HepG2 (cell line): ENCODE data around the gene UQCRHL. TPM values are rescaled to one million over a fixed set of nuclear protein-coding genes. Genes with fewer than 3 reads are reported as not detected.

ENCODE experiments used
- BRD4 ChIP-seq: sonication (generic); formaldehyde crosslinking; IDR thresholded peaks from 2 replicates; pipeline ENCODE4 v1.4.0; 2020; ENCODE audit warnings: missing genetic modification reagents
- DRAP1 ChIP-seq: IDR thresholded peaks from 2 replicates; pipeline ENCODE4 v1.6.1; 2016; ENCODE audit warnings: missing genetic modification reagents, missing compliant biosample characterization
- FOSL1 ChIP-seq: sonication (generic); formaldehyde crosslinking; IDR thresholded peaks from 2 replicates; pipeline ENCODE4 v1.9.0; 2021; ENCODE audit warnings: missing genetic modification reagents, borderline replicate concordance
- POLR2A ChIP-seq, 2 experiments: IDR thresholded peaks; 2 replicates each; pipeline ENCODE4 v1.6.1; 2011; ENCODE audit warnings: low read depth in 2 of 2, low read length in 2 of 2, mild to moderate bottlenecking in 1 of 2, moderate library complexity in 1 of 2; ENCODE audit not compliant: insufficient read depth in 1 of 2
- ZC3H13 ChIP-seq: sonication (generic); formaldehyde crosslinking; IDR thresholded peaks from 2 replicates; pipeline ENCODE4 v1.8.1; 2023; ENCODE audit warnings: mild to moderate bottlenecking, missing genetic modification reagents, moderate library complexity
- ZMYM2 ChIP-seq: sonication (generic); formaldehyde crosslinking; IDR thresholded peaks from 2 replicates; pipeline ENCODE4 v1.8.0; 2022; ENCODE audit warnings: mild to moderate bottlenecking, missing genetic modification reagents
- ZNF282 ChIP-seq: fragments of 450-650 bp; IDR thresholded peaks from 2 replicates; pipeline ENCODE4 v1.6.1; 2018; ENCODE audit not compliant: partially characterized antibody
- ZNF333 ChIP-seq: sonication (generic); formaldehyde crosslinking; IDR thresholded peaks from 2 replicates; pipeline ENCODE4 v1.4.0; 2020; ENCODE audit warnings: mild to moderate bottlenecking, missing genetic modification reagents, borderline replicate concordance
- ZNF362 ChIP-seq: sonication (generic); formaldehyde crosslinking; IDR thresholded peaks from 2 replicates; pipeline ENCODE4 v1.4.0; 2020; ENCODE audit warnings: missing genetic modification reagents, mild to moderate bottlenecking, borderline replicate concordance
- ZNF513 ChIP-seq: sonication (generic); formaldehyde crosslinking; conservative IDR thresholded peaks from 2 replicates; pipeline ENCODE4 v1.5.0; 2020; ENCODE audit warnings: missing genetic modification reagents
- ZNF547 ChIP-seq: sonication (generic); formaldehyde crosslinking; IDR thresholded peaks from 2 replicates; pipeline ENCODE4 v1.5.1; 2020; ENCODE audit warnings: mild to moderate bottlenecking, missing genetic modification reagents
- ZNF609 ChIP-seq: sonication (generic); formaldehyde crosslinking; IDR thresholded peaks from 2 replicates; pipeline ENCODE4 v1.4.0; 2020; ENCODE audit warnings: mild to moderate bottlenecking, missing genetic modification reagents, borderline replicate concordance
- ZNF761 ChIP-seq: sonication (generic); formaldehyde crosslinking; conservative IDR thresholded peaks from 2 replicates; pipeline ENCODE4 v1.4.0; 2020; ENCODE audit warnings: mild to moderate bottlenecking, missing genetic modification reagents
- polyA plus RNA-seq, 8 experiments: library from polyadenylated mRNA; depleted of rRNA in 3 of 8; stranded (reverse) in 7 of 8; unstranded in 1 of 8; fragments of >200 nt; fragmentation: Illumina TruSeq in 4 of 8; extraction: Trizol in 4 of 8; gene quantifications; 2 replicates each; pipeline versions ENCODE4 v1.2.1 to v1.2.3, GENCODE V29; 2011 to 2016; ENCODE audit warnings: low read depth in 4 of 8, missing spikeins in 1 of 8, mixed read lengths in 1 of 8; ENCODE audit not compliant: insufficient read depth in 1 of 8
- total RNA-seq, 5 experiments: library from RNA; depleted of rRNA; stranded (reverse); fragments of >200 nt; fragmentation: Illumina TruSeq; extraction: Trizol; gene quantifications; 2 replicates each; pipeline ENCODE4 v1.2.3, GENCODE V29; 2016; ENCODE audit warnings: low read depth in 1 of 5

The UQCRHL gene
- total and polyA plus RNA-seq, 2 of the 13 experiments (the other 11 are each of a cell fraction or from before 2014, with no cell fraction given), result 1.8 to 2.3 TPM

GRCh38 chr1:15847100-15847892, 39.8 kb upstream of the UQCRHL start, which contains the start of gene SPEN (continued):
- TF ChIP-seq ZNF609 (peak; percentile 12; the same call in 1 of the 2 replicates), ZNF362 (CRISPR knock-in tag) (peak; percentile 46; the same call in 1 of the 2 replicates), ZNF547 (CRISPR knock-in tag) (peak; percentile 63; the same call in 1 of the 2 replicates), DRAP1 (CRISPR knock-in tag) (peak; percentile 56; the same call in 1 of the 2 replicates), POLR2A (IDR thresholded peaks at IDR 0.05; ENCODE audit: insufficient read depth in 1 of 2, low read depth in 2 of 2, low read length in 2 of 2) (peak; percentile 79 to 84), FOSL1 (CRISPR knock-in tag) (no peak), ZNF513 (no peak), ZC3H13 (0 out of 2 replicates have a peak, but pooled peaks have one; percentile 51), ZNF761 (peak; percentile 85; the same call in 1 of the 2 replicates), ZNF333 (CRISPR knock-in tag) (peak; percentile 92), BRD4 (0 out of 2 replicates have a peak, but pooled peaks have one; percentile 44), ZMYM2 (CRISPR knock-in tag) (peak; percentile 51), ZNF282 (no peak)
